Measurements from ENCODE around the gene GPC6.

Gene GPC6

GRCh38 chr13:93784191-93784590 is 557.6 kb downstream of the GPC6 start:
- Histone ChIP-seq H2AK5ac (ENCODE audit: low read depth, low read length) (no peak overlapping the region), H3K27ac (replicated peaks; ENCODE audit: low read length) (no peak overlapping the region), H3K4me2 (ENCODE audit: insufficient read depth, low read length, poor library complexity, severe bottlenecking) (no peak overlapping the region), H3K36me3 (replicated peaks in 1 of 2; ENCODE audit: control insufficient read depth in 2 of 2, insufficient read depth in 2 of 2, low read length in 2 of 2) (no peaks in the 10 kb centered on the region), H2AFZ (ENCODE audit: low read length) (no peak overlapping the region), H3K23ac (ENCODE audit: low read depth, low read length, poor library complexity) (no peak overlapping the region), H3K9me3 (replicated peaks in 1 of 2; ENCODE audit: control insufficient read depth in 2 of 2, insufficient read depth in 1 of 2, low read depth in 1 of 2, low read length in 2 of 2) (peaks cover 0 to 2% of the 10 kb centered on the region in 2 donors), H3K14ac (ENCODE audit: low read length) (no peak overlapping the region), H3K79me1 (ENCODE audit: low read depth, low read length) (no peaks in the 10 kb centered on the region), H4K91ac (ENCODE audit: low read depth, low read length, poor library complexity) (no peak overlapping the region), H2BK120ac (ENCODE audit: low read depth, low read length) (no peak overlapping the region), H4K8ac (ENCODE audit: low read depth, low read length) (no peak overlapping the region), H3K4me1 (ENCODE audit: control insufficient read depth in 2 of 2, insufficient read depth in 1 of 2, low read depth in 1 of 2, low read length in 2 of 2) (peaks cover 0 to 2% of the 10 kb centered on the region in 2 donors), H3K18ac (ENCODE audit: low read length) (no peak overlapping the region), H3K9ac (ENCODE audit: low read depth, low read length, poor library complexity) (no peak overlapping the region), H3K4me3 (ENCODE audit: low read length in 2 of 2) (no peak overlapping the region), H3K27me3 (ENCODE audit: control insufficient read depth in 3 of 3, insufficient read depth in 3 of 3, low read depth in 1 of 3, low read length in 3 of 3) (no peaks in the 10 kb centered on the region), H2BK15ac (ENCODE audit: low read length) (no peak overlapping the region), H2BK12ac (ENCODE audit: low read length) (no peak overlapping the region), H2BK5ac (ENCODE audit: low read length) (no peak overlapping the region), H3K4ac (ENCODE audit: low read length) (no peak overlapping the region)
- DNase-seq (ENCODE audit: low spot score), result no peak
- no CpG with 5 or more reads among the region's 1 CpG for WGBS, 2 donors (ENCODE audit: extremely low coverage in 2 of 2, insufficient read length in 2 of 2, insufficient replicate concordance in 1 of 2)

GRCh38 chr13:93786846-93787489 is 560.4 kb downstream of the GPC6 start:
- H3K4me1 ChIP-seq (ENCODE audit: control insufficient read depth in 2 of 2, insufficient read depth in 1 of 2, low read depth in 1 of 2, low read length in 2 of 2), result peaks cover 0 to 2% of the 10 kb centered on the region in 2 donors
- H2BK120ac ChIP-seq (ENCODE audit: low read depth, low read length), result no peak overlapping the region
- no peak overlapping the region for H2BK5ac ChIP-seq (ENCODE audit: low read length)
- H3K14ac ChIP-seq (ENCODE audit: low read length), result no peak overlapping the region
- H3K18ac ChIP-seq (ENCODE audit: low read length), result no peak overlapping the region
- DNase-seq (ENCODE audit: low spot score), result no peak
- no peak overlapping the region for H2AFZ ChIP-seq (ENCODE audit: low read length)
- H3K27ac ChIP-seq (replicated peaks; ENCODE audit: low read length), result no peak overlapping the region
- H3K9me3 ChIP-seq (replicated peaks in 1 of 2; ENCODE audit: control insufficient read depth in 2 of 2, insufficient read depth in 1 of 2, low read depth in 1 of 2, low read length in 2 of 2), result peaks cover 0 to 2% of the 10 kb centered on the region in 2 donors
- WGBS, 2 donors (ENCODE audit: extremely low coverage in 2 of 2, insufficient read length in 2 of 2, insufficient replicate concordance in 1 of 2), result no CpG with 5 or more reads among the region's 4 CpGs
- H4K8ac ChIP-seq (ENCODE audit: low read depth, low read length), result no peak overlapping the region
- H2AK5ac ChIP-seq (ENCODE audit: low read depth, low read length), result no peak overlapping the region
- H3K27me3 ChIP-seq (ENCODE audit: control insufficient read depth in 3 of 3, insufficient read depth in 3 of 3, low read depth in 1 of 3, low read length in 3 of 3), result no peaks in the 10 kb centered on the region
- H2BK15ac ChIP-seq (ENCODE audit: low read length), result no peak overlapping the region
- no peak overlapping the region for H2BK12ac ChIP-seq (ENCODE audit: low read length)
- no peak overlapping the region for H3K4me2 ChIP-seq (ENCODE audit: insufficient read depth, low read length, poor library complexity, severe bottlenecking)
- no peak overlapping the region for H3K23ac ChIP-seq (ENCODE audit: low read depth, low read length, poor library complexity)
- no peak overlapping the region for H3K4ac ChIP-seq (ENCODE audit: low read length)
- no peaks in the 10 kb centered on the region for H3K79me1 ChIP-seq (ENCODE audit: low read depth, low read length)
- no peaks in the 10 kb centered on the region for H3K36me3 ChIP-seq (replicated peaks in 1 of 2; ENCODE audit: control insufficient read depth in 2 of 2, insufficient read depth in 2 of 2, low read length in 2 of 2)
- no peak overlapping the region for H4K91ac ChIP-seq (ENCODE audit: low read depth, low read length, poor library complexity)
- H3K4me3 ChIP-seq (ENCODE audit: low read length in 2 of 2), result no peak overlapping the region
- no peak overlapping the region for H3K9ac ChIP-seq (ENCODE audit: low read depth, low read length, poor library complexity)

- Histone ChIP-seq H3K4me1 (ENCODE audit: control insufficient read depth in 2 of 2, insufficient read depth in 1 of 2, low read depth in 1 of 2, low read length in 2 of 2) (peaks cover 0 to 2% of the 10 kb centered on the region in 2 donors), H3K23ac (ENCODE audit: low read depth, low read length, poor library complexity) (no peak overlapping the region), H3K79me1 (ENCODE audit: low read depth, low read length) (no peaks in the 10 kb centered on the region), H4K91ac (ENCODE audit: low read depth, low read length, poor library complexity) (no peak overlapping the region), H3K9me3 (replicated peaks in 1 of 2; ENCODE audit: control insufficient read depth in 2 of 2, insufficient read depth in 1 of 2, low read depth in 1 of 2, low read length in 2 of 2) (no peaks in the 10 kb centered on the region), H3K27me3 (ENCODE audit: control insufficient read depth in 3 of 3, insufficient read depth in 3 of 3, low read depth in 1 of 3, low read length in 3 of 3) (no peaks in the 10 kb centered on the region), H3K9ac (ENCODE audit: low read depth, low read length, poor library complexity) (no peak overlapping the region), H3K27ac (replicated peaks; ENCODE audit: low read length) (no peak overlapping the region), H2BK15ac (ENCODE audit: low read length) (no peak overlapping the region), H2AFZ (ENCODE audit: low read length) (no peak overlapping the region), H3K4me2 (ENCODE audit: insufficient read depth, low read length, poor library complexity, severe bottlenecking) (no peak overlapping the region), H2BK120ac (ENCODE audit: low read depth, low read length) (no peak overlapping the region), H3K4me3 (ENCODE audit: low read length in 2 of 2) (no peak overlapping the region), H2BK5ac (ENCODE audit: low read length) (no peak overlapping the region), H3K36me3 (replicated peaks in 1 of 2; ENCODE audit: control insufficient read depth in 2 of 2, insufficient read depth in 2 of 2, low read length in 2 of 2) (no peaks in the 10 kb centered on the region), H2AK5ac (ENCODE audit: low read depth, low read length) (no peak overlapping the region), H3K14ac (ENCODE audit: low read length) (no peak overlapping the region), H4K8ac (ENCODE audit: low read depth, low read length) (no peak overlapping the region), H2BK12ac (ENCODE audit: low read length) (no peak overlapping the region), H3K18ac (ENCODE audit: low read length) (no peak overlapping the region), H3K4ac (ENCODE audit: low read length) (no peak overlapping the region)
- DNase-seq (ENCODE audit: low spot score), result no peak
- no CpG with 5 or more reads among the region's 2 CpGs for WGBS, 2 donors (ENCODE audit: extremely low coverage in 2 of 2, insufficient read length in 2 of 2, insufficient replicate concordance in 1 of 2)
Observed at GRCh38 chr13:93788456-93788855, 561.8 kb downstream of the GPC6 start.

- H3K14ac ChIP-seq (ENCODE audit: low read length), result no peak overlapping the region
- no peak overlapping the region for H2BK120ac ChIP-seq (ENCODE audit: low read depth, low read length)
- H2BK15ac ChIP-seq (ENCODE audit: low read length), result no peak overlapping the region
- no peaks in the 10 kb centered on the region for H3K27me3 ChIP-seq (ENCODE audit: control insufficient read depth in 3 of 3, insufficient read depth in 3 of 3, low read depth in 1 of 3, low read length in 3 of 3)
- H3K9ac ChIP-seq (ENCODE audit: low read depth, low read length, poor library complexity), result no peak overlapping the region
- no peak overlapping the region for H3K4ac ChIP-seq (ENCODE audit: low read length)
- no peak overlapping the region for H2BK12ac ChIP-seq (ENCODE audit: low read length)
- no peak overlapping the region for H2AK5ac ChIP-seq (ENCODE audit: low read depth, low read length)
- H4K91ac ChIP-seq (ENCODE audit: low read depth, low read length, poor library complexity), result no peak overlapping the region
- H4K8ac ChIP-seq (ENCODE audit: low read depth, low read length), result no peak overlapping the region
- H3K27ac ChIP-seq (replicated peaks; ENCODE audit: low read length), result no peak overlapping the region
- DNase-seq (ENCODE audit: low spot score), result no peak
- H2AFZ ChIP-seq (ENCODE audit: low read length), result no peak overlapping the region
- H3K4me3 ChIP-seq (ENCODE audit: low read length in 2 of 2), result no peak overlapping the region
- H3K9me3 ChIP-seq (replicated peaks in 1 of 2; ENCODE audit: control insufficient read depth in 2 of 2, insufficient read depth in 1 of 2, low read depth in 1 of 2, low read length in 2 of 2), result no peaks in the 10 kb centered on the region
- H3K36me3 ChIP-seq (replicated peaks in 1 of 2; ENCODE audit: control insufficient read depth in 2 of 2, insufficient read depth in 2 of 2, low read length in 2 of 2), result no peaks in the 10 kb centered on the region
- H3K4me1 ChIP-seq (ENCODE audit: control insufficient read depth in 2 of 2, insufficient read depth in 1 of 2, low read depth in 1 of 2, low read length in 2 of 2), result peaks cover 0 to 2% of the 10 kb centered on the region in 2 donors
- WGBS, 2 donors (ENCODE audit: extremely low coverage in 2 of 2, insufficient read length in 2 of 2, insufficient replicate concordance in 1 of 2), result no CpG with 5 or more reads among the region's 2 CpGs
- no peak overlapping the region for H3K4me2 ChIP-seq (ENCODE audit: insufficient read depth, low read length, poor library complexity, severe bottlenecking)
- no peak overlapping the region for H3K23ac ChIP-seq (ENCODE audit: low read depth, low read length, poor library complexity)
- H3K79me1 ChIP-seq (ENCODE audit: low read depth, low read length), result no peaks in the 10 kb centered on the region
- H3K18ac ChIP-seq (ENCODE audit: low read length), result no peak overlapping the region
- no peak overlapping the region for H2BK5ac ChIP-seq (ENCODE audit: low read length)
Observed at GRCh38 chr13:93789058-93789457, 562.5 kb downstream of the GPC6 start.

Measured in neuronal stem cell (in vitro differentiated cells).